GM23338 (cell line): ENCODE data around the gene MAPK6. TPM values are rescaled to one million over a fixed set of nuclear protein-coding genes. Genes with fewer than 3 reads are reported as not detected.

Experiments used
- ATAC-seq: fragments of 200-7000 bp; cut with Tn5 transposase; 3 replicates; pipeline ENCODE4 v1.9.1; 2020
- DNase-seq: peaks from one replicate; pipeline ENCODE4 v3.0.0-alpha.2; 2015; ENCODE audit warnings: low spot score
- H2AFZ ChIP-seq: fragments of 200-600 bp; sonication (generic); 2 replicates; pipeline ENCODE4 v1.8.0; 2016; ENCODE audit warnings: antibody characterized with exemption, mild to moderate bottlenecking, moderate library complexity
- H3F3A ChIP-seq: fragments of 200-600 bp; sonication (generic); replicated peaks from 2 replicates; pipeline ENCODE4 v1.8.0; 2017; ENCODE audit warnings: antibody characterized with exemption, mixed run types, low read depth
- H3K27ac ChIP-seq: fragments of 200-600 bp; sonication (generic); 2 replicates; pipeline ENCODE4 v1.6.1; 2016; ENCODE audit warnings: low read depth
- H3K27me3 ChIP-seq: fragments of 200-600 bp; sonication (generic); 2 replicates; pipeline ENCODE4 v1.8.0; 2016; ENCODE audit warnings: mild to moderate bottlenecking, mixed run types, moderate library complexity; ENCODE audit not compliant: insufficient read depth
- H3K36me3 ChIP-seq: fragments of 200-600 bp; sonication (generic); 2 replicates; pipeline ENCODE4 v1.8.0; 2016; ENCODE audit warnings: mild to moderate bottlenecking; ENCODE audit not compliant: insufficient read depth
- H3K4me1 ChIP-seq: fragments of 200-600 bp; sonication (generic); 2 replicates; pipeline ENCODE4 v1.8.0; 2016; ENCODE audit warnings: mild to moderate bottlenecking, moderate library complexity; ENCODE audit not compliant: insufficient read depth
- H3K4me2 ChIP-seq: fragments of 200-600 bp; sonication (generic); 2 replicates; pipeline ENCODE4 v1.7.1; 2017; ENCODE audit warnings: mixed run types
- H3K4me3 ChIP-seq: fragments of 200-600 bp; sonication (generic); 2 replicates; pipeline ENCODE4 v1.6.1; 2016; ENCODE audit warnings: mixed run types
- H3K79me2 ChIP-seq: fragments of 200-600 bp; sonication (generic); replicated peaks from 2 replicates; pipeline ENCODE4 v1.8.0; 2017; ENCODE audit warnings: mild to moderate bottlenecking; ENCODE audit not compliant: insufficient read depth
- H3K9me2 ChIP-seq: fragments of 200-600 bp; sonication (generic); 2 replicates; pipeline ENCODE4 v1.8.0; 2017; ENCODE audit not compliant: insufficient read depth
- H4K20me1 ChIP-seq: fragments of 200-600 bp; sonication (generic); replicated peaks from 2 replicates; pipeline ENCODE4 v1.8.0; 2017; ENCODE audit warnings: mild to moderate bottlenecking; ENCODE audit not compliant: insufficient read depth
- H3K27ac Mint-ChIP-seq: 2 replicates; pipeline ENCODE4 v1.8.0; 2020; ENCODE audit warnings: inconsistent platforms, mild to moderate bottlenecking, moderate library complexity, mixed read lengths
- H3K27me3 Mint-ChIP-seq: 3 replicates; pipeline ENCODE4 v1.8.0; 2022; ENCODE audit warnings: low read depth, mild to moderate bottlenecking, moderate library complexity, mixed read lengths, inconsistent platforms; ENCODE audit not compliant: insufficient read depth, poor library complexity
- H3K36me3 Mint-ChIP-seq: 3 replicates; pipeline ENCODE4 v1.8.0; 2021; ENCODE audit warnings: low read depth, mild to moderate bottlenecking, inconsistent platforms, moderate library complexity, mixed read lengths
- H3K4me1 Mint-ChIP-seq: 3 replicates; pipeline ENCODE4 v1.8.0; 2020; ENCODE audit warnings: mild to moderate bottlenecking, inconsistent platforms, mixed read lengths
- H3K4me3 Mint-ChIP-seq: 3 replicates; pipeline ENCODE4 v1.8.0; 2021; ENCODE audit warnings: moderate library complexity, mild to moderate bottlenecking, inconsistent platforms, mixed read lengths
- H3K9me3 Mint-ChIP-seq: 3 replicates; pipeline ENCODE4 v1.8.0; 2020; ENCODE audit warnings: moderate library complexity, mild to moderate bottlenecking, inconsistent platforms, mixed read lengths
- CTCF ChIP-seq, 2 experiments: fragments of 200-600 bp in 1 of 2; sonication (generic) in 1 of 2; conservative IDR thresholded peaks; 2 replicates each; pipeline versions ENCODE4 v1.5.1 to v1.6.1; 2016 to 2017; ENCODE audit warnings: antibody characterized with exemption in 2 of 2, low read depth in 2 of 2, mild to moderate bottlenecking in 2 of 2, moderate library complexity in 1 of 2
- EZH2 ChIP-seq: fragments of 200-600 bp; sonication (generic); IDR thresholded peaks from one replicate; pipeline ENCODE4 v1.8.0; 2017; ENCODE audit warnings: antibody characterized with exemption, mild to moderate bottlenecking, low read depth; ENCODE audit not compliant: unreplicated experiment
- POLR2AphosphoS5 ChIP-seq: IDR thresholded peaks from 2 replicates; pipeline ENCODE4 v1.6.1; 2016; ENCODE audit warnings: antibody characterized with exemption, low read depth
- REST ChIP-seq: IDR thresholded peaks from one replicate; pipeline ENCODE4 v1.6.1; 2018; ENCODE audit warnings: antibody characterized with exemption; ENCODE audit not compliant: unreplicated experiment
- ZNF331 ChIP-seq: fragments of 250-450 bp; sonication (Bioruptor Pico); IDR thresholded peaks from 2 replicates; pipeline ENCODE4 v1.5.0; 2020; ENCODE audit warnings: low read depth, mild to moderate bottlenecking, moderate library complexity
- ZNF462 ChIP-seq: fragments of 250-450 bp; sonication (Bioruptor Pico); IDR thresholded peaks from 2 replicates; pipeline ENCODE4 v1.5.0; 2020; ENCODE audit warnings: mild to moderate bottlenecking, moderate library complexity
- polyA plus RNA-seq: library from polyadenylated mRNA; unstranded; fragments of >200 nt; fragmentation: Nextera tagmentation; extraction: Ambion mirVana; gene quantifications from 2 replicates; pipeline ENCODE4 v1.2.1, GENCODE V29; 2016
- total RNA-seq: library from RNA; depleted of rRNA; stranded (reverse); fragments of >200 nt; shearing (Covaris generic); gene quantifications from 2 replicates; pipeline ENCODE4 v1.2.3, GENCODE V29; 2014

The MAPK6 gene
- total and polyA plus RNA-seq, 2 experiments from 2014 or later = 40.9 to 92.3 TPM

GRCh38 chr15:52023169-52023922 is 4.3 kb downstream of the MAPK6 start:
- Histone ChIP-seq H4K20me1 (peaks cover 44% of the 10 kb centered on the region), H3F3A (no peaks in the 10 kb centered on the region; the same call in 1 of the 2 replicates), H3K4me1 (peaks cover 33% of the 10 kb centered on the region), H3K79me2 (peaks cover 87% of the 10 kb centered on the region), H3K4me2 (peak overlapping the region; percentile 7; the same call in 1 of the 2 replicates), H3K27ac (peak overlapping the region; percentile 73), H2AFZ (no peak overlapping the region), H3K27me3 (no peaks in the 10 kb centered on the region), H3K4me3 (no peak overlapping the region), H3K9me2 (no peaks in the 10 kb centered on the region), H3K36me3 (no peaks in the 10 kb centered on the region)
- H3K9me3 Mint-ChIP-seq = peaks cover 4% of the 10 kb centered on the region; the same call in 2 of the 3 replicates
- peaks cover 7% of the 10 kb centered on the region for H3K36me3 Mint-ChIP-seq
- H3K4me1 Mint-ChIP-seq = peaks cover 36% of the 10 kb centered on the region
- TF ChIP-seq CTCF (conservative IDR thresholded peaks at IDR 0.05; ENCODE audit: low read depth in 2 of 2) (peak in 1 of 2 experiments; percentile 27; a peak in 1 of 4 replicates), ZNF462 (no peak), EZH2 (no peak), POLR2AphosphoS5 (no peak), ZNF331 (no peak), REST (no peak)
- ATAC-seq (no peak), DNase-seq (no peak)
- no peak overlapping the region for H3K4me3 Mint-ChIP-seq
- peaks cover 10% of the 10 kb centered on the region for H3K27me3 Mint-ChIP-seq
- H3K27ac Mint-ChIP-seq = peak overlapping the region; percentile 67; the same call in 1 of the 2 replicates
